Stomach smooth muscle (tissue), 2 donors: ENCODE results near the gene ACOXL.
"Not testable (repeated sequence)": the region's sequence is repeated elsewhere in the genome, so short reads cannot be mapped to it uniquely, and the experiment has no call there.

Experiments used
- H3K27ac ChIP-seq: one replicate; pipeline ENCODE4 v1.7.0; 2013; ENCODE audit warnings: mild to moderate bottlenecking, low read length, inconsistent platforms
- H3K27me3 ChIP-seq, 2 donors: one replicate each; pipeline ENCODE4 v1.7.0; 2013; ENCODE audit warnings: low read length in 2 of 2; ENCODE audit not compliant: insufficient read depth in 2 of 2, control insufficient read depth in 1 of 2
- H3K36me3 ChIP-seq, 2 donors: one replicate each; pipeline ENCODE4 v1.7.0; 2013; ENCODE audit warnings: low read length in 2 of 2; ENCODE audit not compliant: control insufficient read depth in 2 of 2, insufficient read depth in 2 of 2
- H3K4me1 ChIP-seq: one replicate; pipeline ENCODE4 v1.7.0; 2013; ENCODE audit warnings: low read length; ENCODE audit not compliant: control insufficient read depth, insufficient read depth
- H3K4me3 ChIP-seq, 2 donors: one replicate each; pipeline ENCODE4 v1.7.0; 2013; ENCODE audit warnings: low read length in 2 of 2
- H3K9ac ChIP-seq, 2 donors: one replicate each; pipeline ENCODE4 v1.7.0; 2013; ENCODE audit warnings: low read length in 2 of 2, mild to moderate bottlenecking in 1 of 2
- H3K9me3 ChIP-seq, 2 donors: one replicate each; pipeline ENCODE4 v1.7.0; 2013; ENCODE audit warnings: low read length in 2 of 2; ENCODE audit not compliant: control insufficient read depth in 2 of 2
- donor health status: healthy.
- donor health status: Pancreatic carcinoma.

The ACOXL gene

DNA sequence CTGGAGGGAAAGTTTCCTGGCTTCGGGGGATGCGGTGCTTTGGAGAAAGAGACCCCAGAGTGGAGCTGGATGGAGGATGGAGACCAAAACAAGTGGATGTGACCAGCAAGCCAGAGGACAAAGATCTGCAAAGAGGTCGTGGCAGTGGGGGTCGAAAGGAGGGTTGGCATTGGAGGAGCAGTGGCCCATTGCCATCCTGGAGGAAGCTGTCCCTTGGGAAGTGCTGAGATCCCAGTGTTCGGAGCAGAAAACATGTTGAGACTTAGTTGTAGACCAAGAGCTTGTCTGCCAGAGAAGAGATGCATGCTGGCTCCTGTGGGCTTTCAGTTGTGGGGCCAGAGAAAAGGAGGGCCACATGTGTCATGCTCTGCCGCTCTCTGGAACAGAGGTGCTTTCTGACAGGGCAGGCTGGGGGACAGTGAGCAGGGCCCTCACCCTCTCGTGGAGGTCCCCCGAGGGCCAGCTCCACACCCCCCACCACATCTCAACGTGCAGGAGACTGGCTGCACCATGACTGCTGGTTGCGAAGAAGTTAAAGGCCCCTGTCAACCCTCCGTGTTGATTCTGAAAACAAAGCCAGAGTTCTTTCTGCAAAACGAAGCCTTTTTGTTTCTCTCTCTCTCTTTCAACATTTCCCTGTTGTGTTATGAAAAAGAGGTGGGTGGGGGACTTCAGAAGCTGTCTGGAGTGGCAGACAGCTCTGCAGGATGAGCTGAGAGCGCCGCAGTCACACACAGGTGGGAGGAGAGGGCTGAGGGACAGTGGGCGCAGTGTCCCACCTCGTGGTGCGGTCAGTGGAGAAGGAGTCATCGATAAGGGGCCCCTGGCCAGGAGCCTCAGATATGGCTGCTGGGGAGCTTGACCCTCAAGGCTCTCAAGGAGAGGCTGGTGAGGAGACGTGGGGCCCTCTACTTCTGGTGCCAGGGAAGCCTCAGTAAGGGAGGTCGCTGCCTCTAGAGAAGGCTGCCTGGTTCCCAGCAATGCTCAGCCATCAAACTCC is 310.7 kb downstream of the ACOXL start:
- no peaks in the 10 kb centered on the region for H3K36me3 ChIP-seq
- H3K27ac ChIP-seq: no peak overlapping the region
- no peak overlapping the region for H3K9ac ChIP-seq
- H3K9me3 ChIP-seq: no peaks in the 10 kb centered on the region
- H3K27me3 ChIP-seq: no peaks in the 10 kb centered on the region
- no peaks in the 10 kb centered on the region for H3K4me1 ChIP-seq
- no peak overlapping the region for H3K4me3 ChIP-seq

DNA sequence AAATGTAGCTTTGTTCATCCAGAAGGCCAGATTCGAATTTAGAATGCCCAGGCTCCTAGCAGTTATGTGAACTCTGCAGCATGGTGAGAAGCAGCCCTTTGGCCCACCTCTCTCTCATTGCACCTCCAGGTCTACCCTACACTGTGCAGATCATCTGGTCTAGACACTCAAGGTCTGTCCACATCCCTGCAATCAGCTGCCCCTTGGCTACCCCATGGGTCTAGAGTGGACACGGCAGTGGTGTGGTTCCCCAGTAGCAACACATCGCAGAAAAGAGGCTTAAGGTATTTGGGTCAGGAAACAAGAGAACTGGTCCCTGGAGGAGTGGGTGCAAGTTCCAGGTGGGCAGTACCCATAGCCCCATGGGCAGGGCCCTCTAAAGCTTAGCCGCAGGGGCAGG is 311.7 kb downstream of the ACOXL start:
- Histone ChIP-seq H3K27ac (no peak overlapping the region), H3K27me3 (no peaks in the 10 kb centered on the region), H3K9ac (no peak overlapping the region), H3K36me3 (no peaks in the 10 kb centered on the region), H3K9me3 (no peaks in the 10 kb centered on the region), H3K4me1 (no peaks in the 10 kb centered on the region), H3K4me3 (no peak overlapping the region)

DNA sequence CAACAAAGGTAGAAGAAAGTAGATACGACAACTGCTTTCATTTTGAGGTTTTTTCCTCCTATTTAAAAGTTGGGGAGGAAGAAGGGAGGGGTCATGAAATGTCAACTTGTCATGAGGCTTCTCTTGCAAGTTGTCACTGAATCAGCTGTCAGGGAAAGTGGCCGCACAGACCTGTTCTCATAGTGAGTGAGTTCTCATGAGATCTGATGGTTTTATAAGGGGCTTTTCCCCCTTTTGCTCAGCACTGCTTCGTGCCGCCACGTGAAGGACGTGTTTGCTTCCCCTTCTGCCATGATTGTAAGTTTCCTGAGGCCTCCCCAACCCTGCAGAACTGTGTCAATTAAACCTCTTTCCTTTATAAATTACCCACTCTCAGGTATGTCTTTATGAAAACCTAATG is 312.9 kb downstream of the ACOXL start:
- H3K27ac ChIP-seq, H3K9me3 ChIP-seq, H3K4me1 ChIP-seq, H3K4me3 ChIP-seq, H3K9ac ChIP-seq, H3K27me3 ChIP-seq, H3K36me3 ChIP-seq: not testable (repeated sequence)

DNA sequence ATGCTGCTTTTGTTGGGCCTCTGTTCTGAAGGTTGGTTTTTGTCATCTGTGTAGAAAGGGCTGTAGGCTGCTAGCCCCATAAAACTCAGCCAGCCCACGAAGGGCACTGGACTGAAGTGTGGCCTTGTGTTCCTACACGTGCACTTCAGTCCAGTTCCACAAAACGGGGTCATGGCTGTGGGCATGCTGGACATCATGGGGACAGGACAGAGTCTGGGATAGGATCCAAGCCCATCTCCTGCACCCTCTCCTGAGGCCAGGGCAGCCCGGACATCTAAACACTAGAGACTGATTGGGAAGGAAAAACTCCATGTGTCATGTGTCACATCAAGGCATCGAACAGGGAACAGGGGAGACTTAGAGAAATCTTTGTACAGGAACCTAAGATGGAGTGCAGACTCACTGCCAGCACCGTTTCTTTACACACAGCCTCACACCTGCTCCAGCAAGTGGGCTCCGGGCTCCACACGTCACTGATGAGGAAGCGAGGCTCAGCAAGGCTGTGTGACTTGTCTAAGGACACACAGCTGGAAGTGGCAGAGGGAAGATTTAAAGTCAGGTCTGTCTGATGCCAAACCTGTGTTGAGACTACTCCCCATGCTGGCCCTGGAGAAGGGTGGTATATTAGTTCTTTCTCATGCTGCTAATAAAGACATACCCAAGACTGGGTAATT is 313.5 kb downstream of the ACOXL start:
- Histone ChIP-seq H3K27me3 (no peaks in the 10 kb centered on the region), H3K9me3 (no peaks in the 10 kb centered on the region), H3K4me3 (no peak overlapping the region), H3K4me1 (no peaks in the 10 kb centered on the region), H3K27ac (no peak overlapping the region), H3K36me3 (no peaks in the 10 kb centered on the region), H3K9ac (no peak overlapping the region)

DNA sequence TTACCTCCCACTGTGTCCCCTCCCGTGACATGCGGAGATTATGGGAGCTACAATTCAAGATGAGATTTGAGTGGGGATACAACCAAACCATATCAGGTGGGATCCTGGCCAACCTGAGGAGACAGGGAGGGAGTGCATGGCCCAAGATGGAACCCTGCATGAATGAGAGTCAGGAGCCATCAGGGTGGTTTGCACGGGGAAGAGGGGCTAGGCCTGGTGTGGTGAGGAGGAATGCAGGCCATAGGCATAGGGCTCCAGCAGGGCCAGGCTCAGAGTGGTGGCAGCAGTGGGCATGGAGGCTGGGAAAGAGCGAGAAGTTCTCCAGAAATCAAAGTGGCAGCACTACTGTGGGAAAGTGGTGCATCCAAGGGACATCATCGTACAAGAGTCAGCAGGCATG is 314.3 kb downstream of the ACOXL start:
- no peak overlapping the region for H3K9ac ChIP-seq
- H3K4me3 ChIP-seq: no peak overlapping the region
- no peaks in the 10 kb centered on the region for H3K9me3 ChIP-seq
- H3K27me3 ChIP-seq: no peaks in the 10 kb centered on the region
- no peak overlapping the region for H3K27ac ChIP-seq
- no peaks in the 10 kb centered on the region for H3K36me3 ChIP-seq
- no peaks in the 10 kb centered on the region for H3K4me1 ChIP-seq

DNA sequence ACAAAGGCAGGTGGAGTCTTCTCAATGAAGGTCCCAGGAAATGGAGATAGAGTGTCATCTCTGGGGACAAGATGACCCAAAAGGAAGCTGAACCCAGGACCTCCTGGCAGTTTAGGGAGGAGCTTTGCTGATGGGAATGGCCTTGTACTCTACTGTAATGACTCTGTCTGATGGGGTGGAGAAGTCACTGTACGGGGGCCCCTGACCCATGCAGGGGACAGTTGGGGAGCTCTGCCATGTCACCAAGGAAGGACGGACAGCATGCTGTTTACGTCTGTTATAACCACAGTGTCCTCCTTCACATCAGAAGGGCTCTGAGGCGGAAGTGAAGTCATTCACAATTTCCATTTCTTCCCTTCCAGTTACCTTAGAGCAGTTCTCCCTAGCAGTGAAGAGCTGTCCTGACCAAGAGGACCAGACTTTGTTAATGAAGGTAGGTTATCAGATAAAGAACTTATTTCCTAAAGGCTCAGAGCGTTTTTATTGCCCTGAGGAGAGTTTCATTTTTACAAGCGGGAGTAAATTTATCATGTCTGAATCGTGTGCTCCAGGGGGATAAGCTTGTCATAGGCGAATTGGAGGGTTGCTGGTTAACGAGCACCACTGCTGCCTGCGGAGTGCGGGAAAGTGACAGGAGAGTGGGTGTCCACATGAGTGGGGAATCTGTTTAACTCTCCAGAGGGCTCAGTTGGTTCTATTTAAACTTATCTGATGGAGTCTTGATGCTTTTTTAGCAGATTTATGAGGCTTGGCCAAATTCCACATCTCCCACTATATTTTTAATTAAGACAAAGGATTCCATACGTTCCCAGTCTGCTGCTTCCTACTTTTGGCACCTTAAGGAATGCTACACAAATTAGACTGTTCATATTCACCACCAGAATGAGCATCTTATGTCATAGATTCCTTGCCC is 316.7 kb downstream of the ACOXL start:
- Histone ChIP-seq H3K9me3 (no peaks in the 10 kb centered on the region), H3K4me1 (no peaks in the 10 kb centered on the region), H3K27me3 (no peaks in the 10 kb centered on the region), H3K27ac (no peak overlapping the region), H3K4me3 (no peak overlapping the region), H3K36me3 (no peaks in the 10 kb centered on the region), H3K9ac (no peak overlapping the region)

DNA sequence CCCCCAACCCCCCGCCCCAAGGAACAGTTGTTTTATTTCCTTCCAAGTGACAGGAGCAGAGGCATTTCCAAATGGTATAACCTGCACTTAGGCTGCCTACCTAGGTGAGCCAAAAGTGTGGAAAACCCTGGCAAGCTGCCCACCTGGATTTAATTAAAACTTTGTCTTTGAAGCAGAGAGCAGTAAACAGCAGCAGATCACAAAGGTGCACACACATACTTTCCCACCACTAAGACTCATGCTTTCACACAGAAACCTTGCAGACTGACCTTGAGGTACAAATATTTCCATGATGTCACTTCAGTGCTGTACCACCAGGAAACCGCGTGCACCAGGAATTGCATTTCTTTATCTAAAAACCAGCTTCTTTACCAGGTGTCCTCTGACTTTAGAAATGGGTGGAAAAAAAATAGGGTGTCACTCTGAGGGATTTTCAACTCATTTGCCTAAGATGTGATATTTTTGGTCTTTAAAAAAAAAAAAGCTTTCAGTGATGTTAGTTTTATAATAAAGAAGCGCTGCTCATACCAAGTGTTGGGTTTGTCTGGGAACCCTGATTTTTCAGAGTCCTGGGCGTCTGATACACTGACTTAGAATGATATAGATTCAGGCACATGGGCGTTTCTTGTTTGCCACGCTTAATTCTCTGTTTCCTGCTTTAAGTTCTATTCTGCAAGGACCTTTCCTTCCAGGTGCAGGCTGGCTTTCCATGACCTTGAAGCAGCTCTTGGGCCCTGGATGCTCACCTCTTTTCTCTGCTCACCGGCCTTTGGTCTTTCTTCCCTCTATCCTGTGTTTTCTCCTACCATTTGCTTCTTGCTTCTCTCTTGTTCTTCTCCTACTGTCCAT is 317.6 kb downstream of the ACOXL start:
- H3K27ac ChIP-seq: no peak overlapping the region
- H3K9me3 ChIP-seq: no peaks in the 10 kb centered on the region
- no peaks in the 10 kb centered on the region for H3K36me3 ChIP-seq
- H3K4me3 ChIP-seq: no peak overlapping the region
- H3K27me3 ChIP-seq: no peaks in the 10 kb centered on the region
- H3K9ac ChIP-seq: no peak overlapping the region
- no peaks in the 10 kb centered on the region for H3K4me1 ChIP-seq

DNA sequence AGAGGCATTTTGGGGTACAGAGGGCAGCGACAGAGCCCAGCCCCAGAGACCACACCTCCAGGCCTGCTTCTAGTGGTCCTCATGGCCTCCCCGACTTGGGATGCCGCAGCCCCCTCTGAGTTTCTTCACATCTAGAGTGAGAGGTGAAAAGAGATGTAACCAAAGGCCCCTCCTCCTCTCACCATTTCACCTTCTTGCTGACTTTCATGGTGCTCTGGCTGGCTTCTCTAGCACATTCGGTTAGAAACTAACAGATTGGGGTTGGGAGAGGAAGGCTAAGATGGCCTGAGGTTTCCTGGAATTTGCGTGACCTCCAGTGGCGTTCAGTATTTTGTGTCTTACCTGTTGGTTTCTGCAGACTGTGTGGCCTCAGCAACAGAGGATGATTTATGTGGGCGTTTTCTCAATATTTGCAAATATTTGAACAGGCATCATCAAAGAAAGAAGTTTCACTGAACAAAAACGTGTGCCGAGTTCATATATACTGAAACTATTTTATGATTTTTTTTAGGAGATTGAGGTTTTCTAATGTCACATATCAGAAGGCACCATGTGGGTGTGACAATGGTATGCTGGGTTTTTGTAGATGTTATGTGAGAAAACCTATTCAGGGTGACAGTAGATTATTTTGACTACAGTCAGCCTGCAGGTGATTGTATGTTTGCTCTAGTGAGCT is 318.5 kb downstream of the ACOXL start:
- H3K27me3 ChIP-seq: no peaks in the 10 kb centered on the region
- no peak overlapping the region for H3K27ac ChIP-seq
- no peaks in the 10 kb centered on the region for H3K36me3 ChIP-seq
- no peak overlapping the region for H3K9ac ChIP-seq
- H3K9me3 ChIP-seq: no peaks in the 10 kb centered on the region
- H3K4me3 ChIP-seq: no peak overlapping the region
- no peaks in the 10 kb centered on the region for H3K4me1 ChIP-seq

DNA sequence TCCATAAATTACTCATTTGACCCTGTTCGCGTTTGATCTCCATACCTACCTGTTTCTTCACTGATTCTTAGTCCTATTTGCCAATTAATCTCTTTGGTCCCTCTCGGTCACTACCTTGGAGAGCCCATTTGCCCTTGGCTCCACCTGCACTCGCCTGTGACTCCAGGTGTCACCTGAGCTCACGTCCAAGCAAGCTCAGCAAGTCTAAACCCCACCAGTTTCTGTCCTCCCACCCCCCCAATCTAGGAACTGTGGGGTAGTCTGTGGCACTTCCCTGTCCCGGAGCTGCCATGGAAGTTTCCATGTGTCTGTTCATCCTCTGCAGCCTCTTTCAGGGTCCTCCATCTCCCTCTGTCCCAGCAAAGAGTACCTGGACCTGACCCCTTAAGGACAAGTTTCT is 320.2 kb downstream of the ACOXL start:
- no peaks in the 10 kb centered on the region for H3K9me3 ChIP-seq
- no peaks in the 10 kb centered on the region for H3K4me1 ChIP-seq
- no peaks in the 10 kb centered on the region for H3K36me3 ChIP-seq
- H3K9ac ChIP-seq: no peak overlapping the region
- H3K27me3 ChIP-seq: no peaks in the 10 kb centered on the region
- H3K4me3 ChIP-seq: no peak overlapping the region
- H3K27ac ChIP-seq: no peak overlapping the region
